Measurements from ENCODE around the gene GRID1. TPM values are rescaled to one million over a fixed set of nuclear protein-coding genes. Genes with fewer than 3 reads are reported as not detected.

The GRID1 gene
- total RNA-seq, 4 donors from 2014 or later = 0.40 to 1.9 (median 1.00) TPM

DNA sequence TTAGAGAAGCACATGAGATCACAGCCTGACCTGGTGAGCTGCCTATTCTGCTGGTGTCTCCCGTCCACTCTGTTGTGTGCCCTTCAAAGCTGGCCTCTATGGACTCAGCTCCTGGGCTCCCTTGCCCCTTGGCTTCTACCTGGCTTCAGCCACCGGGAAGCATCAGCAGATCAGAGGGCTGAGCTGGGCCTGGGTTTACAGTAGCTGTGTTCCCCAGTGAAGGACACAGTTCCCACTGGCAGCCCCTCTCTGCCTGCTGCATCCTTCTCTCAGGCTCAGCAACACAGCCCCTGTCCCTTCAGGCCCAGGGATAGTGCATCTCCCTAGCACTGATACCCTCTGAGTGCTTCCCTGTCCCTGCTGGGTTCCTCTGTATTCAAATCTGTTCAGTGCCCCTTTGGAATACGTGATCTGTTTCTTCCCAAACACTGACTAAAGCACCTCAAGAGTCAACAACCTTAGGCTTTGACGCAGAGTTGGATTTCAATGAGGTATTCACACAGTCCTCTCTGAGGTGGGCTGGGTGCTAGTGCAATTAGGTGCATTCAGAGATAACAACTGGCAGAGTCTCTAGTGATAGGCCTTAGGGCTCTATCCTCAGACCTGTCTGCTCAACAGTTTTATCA, 109.8 kb downstream of the GRID1 start:
- Histone ChIP-seq H3K9me3 (no peaks in the 10 kb centered on the region), H3K36me3 (no peaks in the 10 kb centered on the region), H3K27ac (no peak overlapping the region), H3K4me1 (no peaks in the 10 kb centered on the region), H3K4me3 (no peak overlapping the region), H3K27me3 (no peaks in the 10 kb centered on the region)
- TF ChIP-seq CTCF (IDR thresholded peaks at IDR 0.05) (no peak), POLR2AphosphoS5 (IDR thresholded peaks at IDR 0.05) (no peak), EP300 (IDR thresholded peaks at IDR 0.05; ENCODE audit: low read depth) (no peak), POLR2A (IDR thresholded peaks at IDR 0.05) (no peak)
- no peak for DNase-seq
- intact Hi-C loops (cut with DNase I; ENCODE audit: low total_unique reads) (no loop called here), in situ Hi-C loops (cut with MboI; ENCODE audit: low pct_ligation_motif_present in 1 of 4, low pct_unique_long_range_greater_than_20kb in 1 of 4, low sequenced_read_pairs in 3 of 4) (no loop called here)
- WGBS, 2 donors (ENCODE audit: low coverage in 1 of 2) = 68 to 83% methylated on average over 2 to 4 of the region's 4 CpGs

GRCh38 chr10:86255405-86256251, 111.0 kb downstream of the GRID1 start:
- Histone ChIP-seq H3K4me3 (no peak overlapping the region), H3K4me1 (no peaks in the 10 kb centered on the region), H3K27ac (no peak overlapping the region), H3K27me3 (no peaks in the 10 kb centered on the region), H3K9me3 (no peaks in the 10 kb centered on the region), H3K36me3 (no peaks in the 10 kb centered on the region)
- DNase-seq = no peak
- WGBS, 2 donors (ENCODE audit: low coverage in 1 of 2) = 67 to 71% methylated on average over 6 to 14 of the region's 14 CpGs
- intact Hi-C loops (cut with DNase I; ENCODE audit: low total_unique reads) = no loop called here
- in situ Hi-C loops (cut with MboI; ENCODE audit: low pct_ligation_motif_present in 1 of 4, low pct_unique_long_range_greater_than_20kb in 1 of 4, low sequenced_read_pairs in 3 of 4) = no loop called here
- TF ChIP-seq CTCF (IDR thresholded peaks at IDR 0.05) = no peak
- TF ChIP-seq POLR2A (IDR thresholded peaks at IDR 0.05) = no peak
- no peak for TF ChIP-seq EP300 (IDR thresholded peaks at IDR 0.05; ENCODE audit: low read depth)
- no peak for TF ChIP-seq POLR2AphosphoS5 (IDR thresholded peaks at IDR 0.05)

GRCh38 chr10:86254526-86255174, 111.9 kb downstream of the GRID1 start:
- H3K9me3 ChIP-seq = no peaks in the 10 kb centered on the region
- intact Hi-C loops (cut with DNase I; ENCODE audit: low total_unique reads) = no loop called here
- H3K4me3 ChIP-seq = no peak overlapping the region
- TF ChIP-seq POLR2A (IDR thresholded peaks at IDR 0.05) = no peak
- TF ChIP-seq EP300 (IDR thresholded peaks at IDR 0.05; ENCODE audit: low read depth) = no peak
- no peak for TF ChIP-seq POLR2AphosphoS5 (IDR thresholded peaks at IDR 0.05)
- TF ChIP-seq CTCF (IDR thresholded peaks at IDR 0.05) = no peak
- WGBS, 2 donors (ENCODE audit: low coverage in 1 of 2) = 56 to 57% methylated on average over 1 to 5 of the region's 6 CpGs
- H3K36me3 ChIP-seq = no peaks in the 10 kb centered on the region
- H3K27ac ChIP-seq = no peak overlapping the region
- DNase-seq = no peak
- no peaks in the 10 kb centered on the region for H3K27me3 ChIP-seq
- no peaks in the 10 kb centered on the region for H3K4me1 ChIP-seq
- in situ Hi-C loops (cut with MboI; ENCODE audit: low pct_ligation_motif_present in 1 of 4, low pct_unique_long_range_greater_than_20kb in 1 of 4, low sequenced_read_pairs in 3 of 4) = no loop called here

GRCh38 chr10:86254081-86254480, 112.5 kb downstream of the GRID1 start:
- no peaks in the 10 kb centered on the region for H3K9me3 ChIP-seq
- H3K4me1 ChIP-seq = no peaks in the 10 kb centered on the region
- H3K36me3 ChIP-seq = no peaks in the 10 kb centered on the region
- no peak overlapping the region for H3K27ac ChIP-seq
- H3K4me3 ChIP-seq = no peak overlapping the region
- TF ChIP-seq EP300 (IDR thresholded peaks at IDR 0.05; ENCODE audit: low read depth) = no peak
- TF ChIP-seq POLR2AphosphoS5 (IDR thresholded peaks at IDR 0.05) = no peak
- TF ChIP-seq CTCF (IDR thresholded peaks at IDR 0.05) = no peak
- TF ChIP-seq POLR2A (IDR thresholded peaks at IDR 0.05) = no peak
- H3K27me3 ChIP-seq = no peaks in the 10 kb centered on the region
- in situ Hi-C loops (cut with MboI; ENCODE audit: low pct_ligation_motif_present in 1 of 4, low pct_unique_long_range_greater_than_20kb in 1 of 4, low sequenced_read_pairs in 3 of 4) = no loop called here
- DNase-seq = no peak
- intact Hi-C loops (cut with DNase I; ENCODE audit: low total_unique reads) = no loop called here
